PC-9 (cell line): ENCODE results near the gene NRG3. TPM values are rescaled to one million over a fixed set of nuclear protein-coding genes. Genes with fewer than 3 reads are reported as not detected.

ENCODE experiments used
- BruUV-seq: library from RNA; stranded (reverse); fragments of 400-500 nt; replicated peaks from 2 replicates; lab custom pipeline; 2021; lab: Mats Ljungman, UMichigan
- CTCF ChIA-PET: fragments of 300-600 bp; sonication (Branson Sonifier 250); formaldehyde crosslinking; loops from one replicate; lab custom pipeline; 2022; ENCODE audit warnings: antibody characterized with exemption; lab: Charles Lee
- POLR2A ChIA-PET: fragments of 300-600 bp; sonication (Branson Sonifier 250); formaldehyde crosslinking; loops from one replicate; lab custom pipeline; 2022; ENCODE audit warnings: antibody characterized with exemption; ENCODE audit not compliant: unreplicated experiment; lab: Charles Lee
- DNase-seq, 2 experiments: peaks; one replicate each; pipeline versions ENCODE4 v3.0.0 to v3.0.0-alpha.2; 2015 to 2022; ENCODE audit warnings: mixed read lengths in 1 of 2
- H2AFZ ChIP-seq: fragments of 200-600 bp; sonication (generic); 2 replicates; pipeline ENCODE4 v1.8.1; 2017; ENCODE audit warnings: antibody characterized with exemption
- H3F3A ChIP-seq: fragments of 200-600 bp; sonication (generic); 2 replicates; pipeline ENCODE4 v1.8.1; 2017; ENCODE audit warnings: antibody characterized with exemption, mild to moderate bottlenecking, low read depth; ENCODE audit not compliant: insufficient read depth
- H3K27ac ChIP-seq: fragments of 200-600 bp; sonication (generic); 2 replicates; pipeline ENCODE4 v1.6.1; 2016; ENCODE audit warnings: mixed run types
- H3K27me3 ChIP-seq: fragments of 200-600 bp; sonication (generic); 2 replicates; pipeline ENCODE4 v1.6.1; 2016; ENCODE audit warnings: low read depth, mixed run types; ENCODE audit not compliant: insufficient read depth
- H3K36me3 ChIP-seq: fragments of 200-600 bp; sonication (generic); 2 replicates; pipeline ENCODE4 v1.6.1; 2016; ENCODE audit warnings: low read depth, mixed run types
- H3K4me1 ChIP-seq: fragments of 200-600 bp; sonication (generic); replicated peaks from 2 replicates; pipeline ENCODE4 v1.6.1; 2016; ENCODE audit warnings: mixed run types; ENCODE audit not compliant: insufficient read depth
- H3K4me2 ChIP-seq: fragments of 200-600 bp; sonication (generic); 2 replicates; pipeline ENCODE4 v1.6.1; 2017; ENCODE audit warnings: mixed run types
- H3K4me3 ChIP-seq: fragments of 200-600 bp; sonication (generic); 2 replicates; pipeline ENCODE4 v1.6.1; 2016; ENCODE audit warnings: mixed run types
- H3K79me2 ChIP-seq: fragments of 200-600 bp; sonication (generic); 2 replicates; pipeline ENCODE4 v1.6.1; 2017; ENCODE audit warnings: low read depth, mixed run types
- H3K9me2 ChIP-seq: fragments of 200-600 bp; sonication (generic); 2 replicates; pipeline ENCODE4 v1.8.1; 2017; ENCODE audit warnings: mild to moderate bottlenecking; ENCODE audit not compliant: insufficient read depth
- H3K9me3 ChIP-seq: fragments of 200-600 bp; sonication (generic); 2 replicates; pipeline ENCODE4 v1.8.1; 2016; ENCODE audit warnings: low read depth; ENCODE audit not compliant: insufficient read depth
- H4K20me1 ChIP-seq: fragments of 200-600 bp; sonication (generic); 2 replicates; pipeline ENCODE4 v1.8.1; 2017; ENCODE audit not compliant: insufficient read depth
- CTCF ChIP-seq: fragments of 200-600 bp; sonication (generic); conservative IDR thresholded peaks from 2 replicates; pipeline ENCODE4 v1.6.1; 2017; ENCODE audit warnings: mixed run types, antibody characterized with exemption, mild to moderate bottlenecking, moderate library complexity
- EZH2 ChIP-seq: fragments of 200-600 bp; sonication (generic); IDR thresholded peaks from 2 replicates; pipeline ENCODE4 v1.8.0; 2017; ENCODE audit warnings: antibody characterized with exemption, low read depth
- intact Hi-C: fragments of 100-400 bp; cut with micrococcal nuclease; formaldehyde crosslinking; loops from one replicate; pipeline ENCODE4 v1.10.0; 2022; ENCODE audit not compliant: unreplicated experiment
- total RNA-seq: library from RNA; stranded (reverse); gene quantifications from 2 replicates; pipeline ENCODE4 v1.2.3, GENCODE V29; 2021

NRG3 gene
- total RNA-seq, 1 experiment from 2014 or later = not detected

GRCh38 chr10:82653244-82654155 lies 778.5 kb downstream of the NRG3 start:
- TF ChIP-seq EZH2 (no peak), CTCF (no peak)
- BruUV-seq = no TSS peak
- Histone ChIP-seq H3K4me2 (no peak overlapping the region), H3F3A (no peaks in the 10 kb centered on the region), H3K4me1 (no peaks in the 10 kb centered on the region), H3K27me3 (no peaks in the 10 kb centered on the region), H2AFZ (no peak overlapping the region; the same call in 1 of the 2 replicates), H3K9me3 (no peaks in the 10 kb centered on the region), H3K9me2 (no peaks in the 10 kb centered on the region), H3K36me3 (no peaks in the 10 kb centered on the region), H4K20me1 (no peaks in the 10 kb centered on the region), H3K79me2 (no peaks in the 10 kb centered on the region), H3K27ac (no peak overlapping the region), H3K4me3 (no peak overlapping the region)
- no peak for DNase-seq
- intact Hi-C loops = no loop called here
- POLR2A ChIA-PET = no interaction called here
- CTCF ChIA-PET = no interaction called here

- 0 out of 2 replicates have a peak, but pooled peaks cover 4% of the 10 kb centered on the region for H4K20me1 ChIP-seq
- TF ChIP-seq CTCF = no peak
- no peak for TF ChIP-seq EZH2
- intact Hi-C loops = no loop called here
- no peaks in the 10 kb centered on the region for H3K36me3 ChIP-seq
- no peaks in the 10 kb centered on the region for H3K4me1 ChIP-seq
- no peaks in the 10 kb centered on the region for H3K27me3 ChIP-seq
- BruUV-seq = no TSS peak
- no peaks in the 10 kb centered on the region for H3K9me3 ChIP-seq
- H3K4me2 ChIP-seq = no peak overlapping the region
- H3F3A ChIP-seq = no peaks in the 10 kb centered on the region
- no peak overlapping the region for H2AFZ ChIP-seq
- ChIA-PET POLR2A (no interaction called here), CTCF (no interaction called here)
- DNase-seq = no peak
- no peak overlapping the region for H3K4me3 ChIP-seq
- no peaks in the 10 kb centered on the region for H3K9me2 ChIP-seq
- H3K79me2 ChIP-seq = no peaks in the 10 kb centered on the region
- H3K27ac ChIP-seq = no peak overlapping the region
These were observed 785.2 kb downstream of the NRG3 start for GRCh38 chr10:82660205-82660604.

- ChIA-PET POLR2A (no interaction called here), CTCF (no interaction called here)
- no peaks in the 10 kb centered on the region for H3K36me3 ChIP-seq
- 0 out of 2 replicates have a peak, but pooled peaks cover 4% of the 10 kb centered on the region for H4K20me1 ChIP-seq
- no peak for DNase-seq
- no peak overlapping the region for H3K27ac ChIP-seq
- H3K9me2 ChIP-seq = no peaks in the 10 kb centered on the region
- H3K4me2 ChIP-seq = no peak overlapping the region
- TF ChIP-seq EZH2 (no peak), CTCF (no peak)
- H3K27me3 ChIP-seq = no peaks in the 10 kb centered on the region
- no peak overlapping the region for H3K4me3 ChIP-seq
- no peak overlapping the region for H2AFZ ChIP-seq
- no TSS peak for BruUV-seq
- no peaks in the 10 kb centered on the region for H3K79me2 ChIP-seq
- H3K4me1 ChIP-seq = no peaks in the 10 kb centered on the region
- H3K9me3 ChIP-seq = no peaks in the 10 kb centered on the region
- intact Hi-C loops = no loop called here
- no peaks in the 10 kb centered on the region for H3F3A ChIP-seq
These were observed 786.0 kb downstream of the NRG3 start for GRCh38 chr10:82660986-82661385.
